NCI-H510A (cell line): ENCODE data around the gene USP46.

ENCODE experiments used
- DNase-seq: peaks from one replicate; lab custom pipeline; 2025; lab: John Stamatoyannopoulos, UW

The USP46 gene, protein sequence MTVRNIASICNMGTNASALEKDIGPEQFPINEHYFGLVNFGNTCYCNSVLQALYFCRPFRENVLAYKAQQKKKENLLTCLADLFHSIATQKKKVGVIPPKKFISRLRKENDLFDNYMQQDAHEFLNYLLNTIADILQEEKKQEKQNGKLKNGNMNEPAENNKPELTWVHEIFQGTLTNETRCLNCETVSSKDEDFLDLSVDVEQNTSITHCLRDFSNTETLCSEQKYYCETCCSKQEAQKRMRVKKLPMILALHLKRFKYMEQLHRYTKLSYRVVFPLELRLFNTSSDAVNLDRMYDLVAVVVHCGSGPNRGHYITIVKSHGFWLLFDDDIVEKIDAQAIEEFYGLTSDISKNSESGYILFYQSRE

DNA sequence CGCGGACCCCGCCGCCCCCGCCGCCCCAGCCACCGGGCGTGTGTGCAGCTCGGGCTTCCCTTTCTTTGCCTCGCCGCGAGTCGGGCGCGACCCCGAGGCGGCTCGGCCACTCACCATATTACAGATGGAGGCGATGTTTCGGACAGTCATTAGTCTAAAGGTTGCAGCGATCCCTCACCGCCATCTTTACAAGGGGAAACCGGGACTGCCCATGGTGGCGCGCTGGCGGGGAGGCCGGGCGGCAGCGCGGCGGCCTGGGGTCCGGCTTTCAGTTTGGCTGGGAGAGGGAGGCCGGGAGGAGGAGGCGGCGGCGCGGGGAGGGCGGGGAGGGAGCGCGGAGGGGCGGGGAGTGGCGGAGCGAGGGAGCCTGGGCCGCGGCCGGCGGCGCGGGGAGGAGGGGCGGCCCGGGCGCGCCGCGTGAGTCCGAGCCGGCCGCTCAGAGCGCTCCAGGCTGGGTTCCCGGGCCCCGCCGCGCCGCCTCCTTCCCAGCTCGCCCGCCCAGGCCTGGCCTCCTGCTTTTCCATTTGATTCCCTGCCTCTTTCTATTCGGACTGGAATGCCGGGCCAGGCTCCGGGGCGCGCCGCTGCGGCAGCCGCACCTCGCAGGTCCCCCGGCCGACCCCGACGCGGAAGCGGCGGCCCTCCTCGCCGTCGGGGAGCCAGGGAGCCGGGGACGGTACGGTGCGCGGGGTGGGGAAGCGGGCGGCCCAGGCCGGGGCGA, at the start of gene USP46:
USP46 (minus strand) TSS at position 301 of the 721 bp plus-strand sequence; CDS start at position 150, 151 bp downstream.
- peak; percentile 61 for DNase-seq

DNA sequence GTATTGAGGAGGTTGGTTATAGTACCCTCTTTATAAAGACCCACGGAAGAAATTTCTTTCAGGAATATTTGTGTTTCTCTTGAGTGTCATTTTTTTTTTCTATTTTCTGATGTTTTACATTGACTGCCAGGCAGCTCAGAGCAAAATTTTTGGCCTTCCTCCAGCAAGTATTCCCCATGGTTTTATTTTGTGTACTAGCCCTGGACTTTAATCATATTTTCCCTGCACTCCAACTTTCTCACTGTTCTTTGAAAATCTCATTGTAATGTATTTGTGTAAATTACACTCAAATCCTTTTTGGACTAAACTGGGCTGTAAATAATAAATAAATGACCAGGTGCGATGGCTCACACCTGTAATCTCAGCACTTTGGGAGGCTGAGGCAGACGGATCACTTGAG, 45.6 kb upstream of the USP46 start:
- DNase-seq, result no peak

DNA sequence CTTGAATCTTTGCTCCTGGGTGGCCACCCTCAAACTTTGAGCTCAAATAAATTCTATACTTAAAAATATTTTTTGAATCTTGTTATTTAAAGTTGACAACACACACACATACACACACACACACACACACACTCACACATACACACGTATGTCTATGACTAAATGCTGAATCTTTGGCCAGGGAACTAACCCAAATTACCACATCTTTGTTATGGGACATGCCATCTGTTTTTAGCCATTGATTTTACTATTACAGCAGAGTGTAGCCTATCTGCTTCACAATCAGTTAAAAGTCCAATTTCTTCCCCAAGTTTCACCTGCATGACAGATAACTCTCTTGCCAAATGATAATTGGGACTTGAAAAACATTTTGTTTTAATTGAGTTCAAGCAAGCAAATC, 45.0 kb upstream of the USP46 start:
- DNase-seq, result no peak

DNA sequence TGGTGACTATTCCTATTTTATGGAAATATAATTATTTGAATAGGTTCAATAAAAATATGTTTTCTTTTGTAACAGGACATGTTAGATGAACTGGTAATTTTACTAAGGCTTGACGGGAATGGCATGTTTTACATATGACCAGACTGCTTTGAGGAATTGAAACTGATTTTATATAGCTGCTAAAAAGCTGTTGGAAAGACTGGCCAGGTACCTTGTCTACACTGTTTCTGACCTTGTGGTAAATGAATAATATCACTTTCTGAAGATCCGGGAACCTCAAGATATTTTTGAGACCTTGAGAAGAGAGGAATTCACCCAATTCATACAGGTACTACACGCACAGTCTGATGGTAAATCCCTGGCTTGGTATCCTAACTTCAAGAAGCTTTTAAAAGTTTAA, 42.1 kb upstream of the USP46 start:
- no peak for DNase-seq

DNA sequence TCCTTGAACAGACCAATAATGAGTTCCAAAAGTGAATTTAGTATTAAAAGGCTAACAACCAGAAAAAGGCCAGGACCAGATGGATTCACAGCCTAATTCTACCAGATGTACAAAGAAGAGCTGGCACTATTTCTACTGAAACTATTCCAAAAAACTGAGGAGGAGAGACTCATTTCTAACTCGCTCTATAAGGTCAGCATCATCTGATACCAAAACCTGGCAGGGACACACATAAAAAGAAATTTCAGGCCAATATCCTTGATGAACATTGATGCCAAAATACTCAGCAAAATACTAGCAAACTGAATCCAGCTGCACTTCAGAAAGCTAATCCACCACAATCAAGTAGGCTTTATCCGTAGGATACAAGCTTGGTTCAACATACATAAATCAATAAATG, 35.8 kb upstream of the USP46 start:
- DNase-seq, result no peak

DNA sequence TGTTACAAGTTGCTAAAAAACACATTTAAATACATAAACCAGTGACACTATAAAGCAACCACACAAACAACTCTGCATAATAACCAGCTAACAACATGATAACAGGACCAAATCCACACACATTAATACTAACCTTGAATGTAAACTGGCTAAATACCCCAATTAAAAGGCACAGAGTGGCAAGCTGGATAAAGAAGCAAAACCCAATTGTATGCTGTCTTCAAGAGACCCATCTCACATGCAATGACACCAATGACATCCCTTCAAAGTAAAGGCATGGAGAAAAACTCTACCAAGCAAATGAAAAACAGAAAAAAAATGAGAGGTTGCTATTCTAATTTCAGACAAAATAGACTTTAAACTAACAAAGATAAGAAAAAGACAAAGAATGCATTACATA, 34.4 kb upstream of the USP46 start:
- DNase-seq, result no peak

DNA sequence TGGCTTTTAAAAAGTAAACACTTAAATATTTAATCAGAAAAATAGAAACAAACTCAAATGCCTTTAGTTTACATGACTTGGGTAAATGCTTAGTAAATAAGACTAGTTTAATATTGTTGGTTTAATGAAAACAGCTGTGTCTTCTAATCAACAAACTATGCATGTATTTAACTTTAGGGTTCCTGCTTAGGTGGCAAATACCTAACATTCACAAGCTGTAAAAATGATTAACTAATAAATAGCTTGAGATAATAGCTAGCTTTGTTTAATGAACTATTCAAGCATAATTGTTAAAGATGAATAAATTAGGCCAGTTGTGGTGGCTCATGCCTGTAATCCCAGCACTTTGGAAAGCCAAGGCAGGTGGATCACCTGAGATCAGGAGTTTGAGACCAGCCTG, 30.0 kb upstream of the USP46 start:
- DNase-seq, result no peak

DNA sequence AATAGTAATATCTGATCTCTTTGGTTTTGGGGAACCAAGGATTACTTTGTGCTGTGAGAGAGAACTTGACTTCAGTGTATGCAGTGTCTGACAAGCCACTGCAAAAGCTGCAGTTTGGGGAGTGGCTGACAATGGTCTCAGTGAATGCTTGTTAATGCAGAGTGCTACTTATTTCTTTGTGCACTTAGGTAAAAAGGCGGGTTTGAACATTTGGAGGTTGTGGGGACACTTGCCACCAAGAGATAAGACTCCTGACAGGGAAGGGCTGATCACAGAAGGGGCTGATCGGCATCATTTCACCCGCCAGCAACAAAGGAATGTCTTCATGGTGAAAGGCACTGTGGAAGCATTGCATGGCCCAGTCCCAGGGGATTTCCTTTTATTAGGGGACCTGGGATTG, 28.6 kb upstream of the USP46 start:
- DNase-seq, result no peak

DNA sequence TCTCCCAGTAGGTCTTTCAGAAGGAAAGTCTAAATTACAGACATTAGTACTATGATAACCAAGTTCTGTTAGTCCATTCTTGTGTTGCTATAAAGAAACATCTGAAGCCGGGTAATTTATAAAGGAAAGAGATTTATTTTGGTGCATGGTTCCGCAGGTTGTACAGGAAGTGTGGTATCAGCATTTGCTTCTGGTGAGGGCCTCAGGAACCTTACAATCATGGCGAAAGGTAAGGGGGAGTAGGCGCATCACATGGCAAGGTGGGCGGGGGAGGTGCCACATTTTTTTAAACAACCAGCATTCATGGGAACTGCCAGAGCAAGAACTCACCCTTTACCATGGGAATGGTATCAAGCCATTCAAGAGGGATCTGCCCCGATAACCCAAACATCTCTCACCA, 26.2 kb upstream of the USP46 start:
- DNase-seq, result no peak

DNA sequence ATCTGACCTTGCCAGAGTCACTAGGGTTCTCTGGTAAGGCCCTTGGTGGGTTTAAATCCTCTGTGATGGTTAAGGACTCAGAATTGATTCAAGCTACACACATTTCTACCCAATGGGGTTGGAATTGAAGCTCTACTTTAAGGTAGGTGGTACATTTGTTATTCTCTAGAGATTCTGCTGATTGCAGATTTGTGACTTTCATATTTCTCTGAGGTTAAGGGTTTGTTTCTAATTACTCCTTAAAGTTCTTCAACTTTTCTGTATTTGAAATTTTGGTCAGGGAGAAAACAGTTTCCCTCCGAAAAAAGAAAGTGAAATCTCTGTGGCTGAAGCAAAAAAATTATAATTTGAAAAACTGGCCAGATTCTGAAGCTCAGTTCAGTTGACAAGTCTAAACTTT, 25.8 kb upstream of the USP46 start:
- no peak for DNase-seq

DNA sequence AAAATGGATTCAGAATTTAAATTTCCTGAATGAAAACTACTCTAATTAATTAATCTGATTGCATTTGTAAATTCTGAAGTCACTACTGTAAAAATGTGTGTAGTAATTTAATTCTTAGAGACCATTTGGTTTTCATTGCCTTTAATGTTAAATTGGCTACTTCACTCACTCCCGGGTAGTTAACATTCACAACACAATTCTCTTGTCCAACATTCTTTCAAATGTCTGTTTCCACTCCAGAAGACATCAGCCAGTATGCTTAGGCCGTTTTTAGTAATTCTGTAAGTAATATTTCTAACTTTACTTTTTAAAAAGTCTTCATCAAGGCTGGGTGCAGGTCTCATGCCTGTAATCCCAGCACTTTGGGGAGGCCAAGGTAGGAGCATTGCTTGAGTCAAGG, 21.3 kb upstream of the USP46 start:
- DNase-seq, result no peak

DNA sequence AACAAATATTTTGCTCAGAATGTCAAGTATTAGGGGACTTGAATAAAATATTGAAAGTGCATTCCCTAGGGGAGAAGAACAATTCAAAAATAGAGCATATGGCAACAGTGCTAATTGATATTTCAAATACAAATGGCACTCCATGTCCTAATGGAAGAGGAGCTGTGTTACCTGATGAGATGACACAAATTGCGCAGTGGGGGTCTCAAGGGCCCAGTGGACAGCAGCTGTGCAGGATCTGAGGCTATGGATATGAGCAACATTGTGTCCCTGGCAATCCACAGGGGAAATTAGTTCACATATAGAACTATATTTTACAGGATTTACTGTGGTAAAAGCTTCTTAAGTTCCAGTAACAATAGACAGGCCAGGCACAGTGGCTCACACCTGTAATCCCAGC, 17.4 kb upstream of the USP46 start:
- no peak for DNase-seq

DNA sequence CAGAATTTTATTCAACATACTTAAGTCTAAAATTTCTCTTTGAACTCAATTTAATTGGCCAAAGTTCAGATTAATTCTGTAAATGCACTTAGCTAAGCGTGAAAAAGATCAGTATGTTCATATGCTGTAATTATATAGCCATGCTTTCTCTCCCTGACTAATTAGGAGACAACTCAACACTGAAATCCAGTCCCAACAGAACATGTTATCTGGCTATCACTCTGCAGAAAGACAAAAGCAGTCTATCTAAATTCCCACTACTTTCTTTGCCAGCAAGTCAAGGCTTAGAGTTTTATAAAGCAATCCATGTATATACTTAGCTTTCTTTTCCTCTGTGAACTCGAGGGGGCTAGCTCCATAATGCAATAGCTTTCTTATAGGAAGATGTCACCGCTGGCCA, 16.0 kb upstream of the USP46 start:
- DNase-seq, result no peak

DNA sequence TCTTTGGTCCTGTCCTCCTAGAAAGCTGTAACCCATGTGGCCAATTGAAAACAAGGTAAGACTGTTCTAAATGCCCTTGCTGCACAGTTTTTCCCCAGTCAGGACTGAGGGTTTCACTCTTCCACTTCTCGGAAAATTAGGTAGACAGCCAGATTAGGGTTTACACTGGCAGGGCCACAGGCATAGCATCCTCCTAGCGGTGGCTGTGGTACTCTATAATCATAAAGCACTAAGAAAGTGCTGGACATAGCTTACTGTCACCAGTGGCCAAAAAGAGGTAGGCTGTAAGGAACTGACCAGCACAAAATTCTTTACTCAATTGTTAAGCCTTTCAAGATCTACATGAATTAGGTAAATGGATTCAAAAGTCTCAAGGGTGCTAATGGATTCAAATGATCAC, 11.6 kb upstream of the USP46 start:
- no peak for DNase-seq

DNA sequence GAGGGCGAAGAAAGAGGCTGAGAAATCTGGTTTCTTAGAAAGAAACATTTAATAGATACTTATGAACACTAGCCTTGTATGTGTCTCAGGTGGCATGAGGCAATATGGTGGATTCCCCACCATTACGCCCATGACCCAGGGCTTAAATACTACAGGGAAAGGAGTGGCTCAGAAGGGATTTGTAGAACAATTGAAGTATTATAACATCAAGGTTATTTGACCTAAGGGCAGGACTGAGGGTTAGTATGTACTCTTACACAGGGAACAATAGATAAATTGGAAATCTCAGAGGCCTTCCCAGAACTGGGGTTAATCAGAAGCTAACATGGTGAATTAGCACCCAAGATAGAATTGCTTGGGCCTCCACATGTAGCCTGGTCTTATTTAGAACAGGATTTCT, 11.0 kb upstream of the USP46 start:
- no peak for DNase-seq

DNA sequence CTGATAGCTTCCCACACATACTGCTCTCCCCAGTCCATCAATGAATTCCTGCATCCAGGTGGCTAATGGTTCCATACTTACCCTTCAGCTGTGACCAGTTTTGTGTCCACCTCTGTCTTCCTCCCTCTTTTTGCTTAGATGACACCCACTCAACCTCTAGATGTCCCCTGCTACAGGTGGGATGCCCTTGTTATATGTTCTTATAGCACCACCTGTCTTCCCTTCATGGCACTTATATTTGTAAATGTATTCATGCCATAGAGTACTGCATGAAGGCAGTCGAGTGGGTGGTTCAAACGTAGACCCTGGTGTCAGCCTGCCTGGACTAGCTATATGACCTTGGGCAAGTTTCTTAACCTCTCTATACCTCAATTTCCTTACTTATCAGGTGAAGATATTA, 6.5 kb upstream of the USP46 start:
- no peak for DNase-seq

DNA sequence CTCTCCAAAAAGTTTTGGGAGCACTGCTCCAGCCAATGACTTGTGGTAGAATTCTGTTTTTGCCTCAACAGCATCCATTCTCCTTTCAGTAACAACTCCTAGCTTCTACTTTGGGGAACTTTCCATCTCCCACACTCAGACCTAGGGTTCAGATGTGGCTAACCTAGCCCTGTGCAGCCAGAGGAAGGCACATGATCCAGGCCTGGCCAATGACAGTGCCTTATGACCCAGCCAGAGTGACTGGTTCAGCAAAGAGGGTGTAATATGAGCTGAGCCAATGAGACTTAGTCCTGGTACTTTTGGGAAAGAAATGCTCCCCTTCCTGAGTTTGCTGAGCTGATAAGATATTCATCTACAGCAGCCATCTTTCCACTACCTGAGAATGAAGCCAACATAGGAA, 5.4 kb upstream of the USP46 start:
- DNase-seq, result no peak

DNA sequence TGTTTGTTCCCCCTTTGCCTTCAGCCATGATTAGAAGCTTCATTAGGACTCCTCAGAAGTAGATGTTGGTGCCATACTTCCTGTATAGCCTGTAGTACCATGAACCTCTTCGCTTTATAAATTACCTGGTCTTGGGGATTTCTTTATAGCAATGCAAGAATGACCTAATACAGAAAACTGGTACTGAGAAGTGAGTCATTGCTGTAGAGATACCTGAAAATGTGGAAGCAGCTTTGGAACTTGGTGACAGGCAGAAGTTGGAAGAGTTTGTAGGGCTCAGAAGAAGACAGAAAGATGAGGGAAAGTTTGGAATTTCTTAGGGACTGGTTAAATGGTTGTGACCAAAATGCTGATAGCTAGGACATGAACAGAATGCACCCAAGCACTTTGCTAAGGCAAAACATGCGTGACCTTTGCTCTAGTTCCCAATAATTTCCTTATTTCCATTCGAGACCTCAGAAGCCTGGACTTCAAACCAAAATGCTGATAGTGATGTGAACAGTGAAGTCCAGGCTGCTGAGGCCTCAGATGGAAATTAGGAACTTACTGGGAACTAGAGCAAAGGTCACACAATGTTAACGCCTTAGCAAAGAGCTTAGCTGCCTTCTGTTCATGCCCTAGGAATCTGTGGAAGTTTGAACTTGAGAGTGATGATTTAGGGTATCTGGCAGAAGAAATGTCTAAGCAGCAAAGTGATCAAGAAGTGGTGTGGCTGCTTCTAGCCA, 3.0 kb upstream of the USP46 start:
- DNase-seq, result no peak

DNA sequence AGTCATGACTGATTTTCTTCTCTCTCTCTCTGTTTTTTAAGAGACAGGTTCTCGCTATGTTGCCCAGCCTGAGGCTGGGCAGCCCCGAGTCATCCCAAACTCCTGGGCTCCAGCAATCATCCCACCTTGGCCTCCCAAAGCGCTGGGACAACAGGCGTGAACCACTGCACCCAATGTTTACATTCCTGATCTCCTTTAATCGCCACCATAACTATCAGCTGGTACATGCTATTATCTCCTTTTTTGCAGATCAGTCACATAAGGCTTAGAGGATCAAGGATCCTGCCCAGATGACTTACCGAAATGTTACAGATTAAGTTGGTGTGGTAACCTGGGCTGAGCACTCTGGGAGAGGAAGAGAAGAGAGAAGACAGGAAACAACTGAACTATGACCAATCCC, 1.5 kb upstream of the USP46 start:
- DNase-seq, result no peak

DNA sequence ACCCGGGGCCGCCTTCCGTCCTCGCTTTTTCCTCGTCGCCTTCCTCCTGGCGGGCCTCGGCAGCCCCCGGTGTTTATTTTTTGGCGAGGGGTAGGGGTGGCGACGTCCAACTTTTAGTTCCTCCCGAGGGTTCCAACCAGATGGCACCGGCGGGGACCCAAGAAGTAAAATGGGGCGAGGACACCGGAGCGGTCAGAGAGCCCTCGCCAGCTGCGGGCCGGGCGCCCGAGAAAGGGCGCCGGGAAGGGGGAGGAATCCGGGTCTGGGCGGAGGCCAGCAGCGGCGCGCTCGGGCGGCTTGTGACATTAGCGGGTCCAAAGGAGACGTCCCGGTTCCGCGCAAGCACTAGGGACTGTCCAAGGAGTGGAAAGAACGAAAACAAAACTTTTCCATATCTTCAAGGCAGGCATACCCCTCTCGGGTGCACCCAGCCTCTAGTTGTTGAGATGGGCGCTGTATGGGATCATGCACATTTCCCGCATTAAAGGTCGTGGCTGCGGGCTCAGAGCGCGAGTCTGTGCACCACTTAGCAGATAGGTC, 691 bp upstream of the USP46 start:
- peak; percentile 15 for DNase-seq

DNA sequence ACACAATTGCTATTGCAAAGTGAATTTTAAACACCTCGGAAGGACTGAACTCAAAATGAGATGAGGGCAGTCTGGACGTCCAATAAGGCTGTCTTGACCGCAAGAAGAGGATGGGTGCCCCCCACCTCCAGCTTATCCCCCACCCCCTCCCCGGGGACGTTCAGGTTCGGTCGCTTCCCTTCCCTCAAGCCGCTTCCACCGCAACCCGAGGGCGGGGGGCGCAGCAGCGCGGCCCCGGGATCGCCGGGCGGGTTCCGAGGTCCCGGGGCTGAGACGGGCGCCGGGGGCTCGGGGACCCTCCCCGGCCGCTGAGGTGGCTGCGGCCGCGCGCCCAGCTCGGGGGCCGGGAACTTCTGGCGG, 480 bp downstream of the USP46 start:
- DNase-seq, result no peak

DNA sequence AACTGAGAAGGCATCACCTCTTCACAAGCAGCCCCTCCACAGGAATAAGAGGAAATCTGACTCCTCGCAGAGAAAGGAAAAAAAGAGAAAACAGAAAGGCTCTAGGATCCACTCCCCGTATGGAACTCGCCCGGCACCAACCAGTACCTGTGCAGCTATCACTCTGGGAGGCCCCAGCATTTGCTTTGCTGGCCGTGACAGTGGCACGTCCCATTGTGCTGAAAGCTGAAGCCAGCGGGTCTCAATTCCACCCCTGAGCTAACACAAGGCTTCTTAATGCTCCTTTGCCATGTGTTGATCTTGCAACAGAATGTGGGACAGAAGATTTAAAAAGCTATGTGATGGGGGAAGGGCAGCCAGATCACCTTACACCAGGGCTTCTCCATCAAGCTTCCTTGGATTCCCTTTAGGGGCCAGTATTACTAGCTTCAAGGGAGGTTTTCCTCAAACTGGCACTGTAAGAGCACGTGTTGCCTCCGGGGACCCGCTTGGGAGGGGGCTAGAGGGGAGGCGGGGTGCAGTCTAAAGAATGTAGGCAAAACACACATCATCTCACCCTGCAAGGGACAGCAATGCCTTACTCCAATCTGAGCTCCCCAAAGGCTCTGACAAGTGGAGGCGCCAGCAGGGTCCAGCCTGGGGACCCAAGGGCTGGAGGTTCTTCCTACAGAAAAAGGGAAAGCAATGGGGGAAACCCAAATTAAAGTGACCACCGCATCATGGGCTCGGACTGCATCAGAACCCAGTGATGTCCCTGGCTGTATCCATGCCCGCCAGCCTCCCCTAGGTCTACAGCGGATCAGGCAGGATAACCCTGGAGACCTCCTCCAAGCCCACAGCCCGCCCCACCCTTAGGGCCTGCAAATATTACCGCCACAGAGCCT, 1.2 kb downstream of the USP46 start:
- peak; percentile 1 for DNase-seq
